GM12878 (cell line): Measurements from ENCODE around the gene TRERF1.

Source experiments
- CBX5 ChIP-seq: sonication (generic); IDR thresholded peaks from 2 replicates; pipeline ENCODE4 v1.6.1; 2016; ENCODE audit warnings: low read depth, moderate library complexity, mild to moderate bottlenecking, inconsistent platforms
- CHD1 ChIP-seq: IDR thresholded peaks from 2 replicates; pipeline ENCODE4 v1.6.1; 2012; ENCODE audit warnings: low read depth, low read length, improper control_type of control experiment
- MXI1 ChIP-seq: fragments of 150-350 bp; IDR thresholded peaks from 2 replicates; pipeline ENCODE4 v1.6.1; 2011; ENCODE audit warnings: low read depth, mild to moderate bottlenecking, inconsistent platforms, low read length, improper control_type of control experiment
- MYC ChIP-seq: IDR thresholded peaks from 2 replicates; pipeline ENCODE4 v1.6.1; 2011; ENCODE audit warnings: mild to moderate bottlenecking, low read length, moderate library complexity, inconsistent platforms; ENCODE audit not compliant: insufficient read depth, insufficient replicate concordance, insufficient read length, severe bottlenecking
- PAX8 ChIP-seq: fragments of 450-650 bp; IDR thresholded peaks from 2 replicates; pipeline ENCODE4 v1.6.1; 2017; ENCODE audit warnings: mild to moderate bottlenecking, moderate library complexity
- POLR2A ChIP-seq: IDR thresholded peaks from 2 replicates; pipeline ENCODE4 v1.6.1; 2011; ENCODE audit warnings: low read depth, mild to moderate bottlenecking, low read length
- TF ChIP-seq, protein P1 (sequence below): IDR thresholded peaks from 2 replicates; pipeline ENCODE4 v1.6.1; 2011; ENCODE audit warnings: low read depth, low read length, improper control_type of control experiment, borderline replicate concordance
- TF ChIP-seq, protein P2 (sequence below), 3 experiments: IDR thresholded peaks in 2 of 3; conservative IDR thresholded peaks in 1 of 3; 2 replicates each; pipeline ENCODE4 v1.5.1; 2011; ENCODE audit warnings: low read depth in 3 of 3, low read length in 3 of 3, mild to moderate bottlenecking in 3 of 3, control low read depth in 2 of 3, moderate library complexity in 2 of 3, inconsistent platforms in 1 of 3, mixed read lengths in 1 of 3; ENCODE audit not compliant: control insufficient read depth in 2 of 3, insufficient read depth in 1 of 3; ENCODE audit errors: extremely low read depth in 1 of 3
- TF ChIP-seq, protein P3 (sequence below): fragments of 450-650 bp; formaldehyde crosslinking; IDR thresholded peaks from 2 replicates; pipeline ENCODE4 v1.4.0; 2020; ENCODE audit warnings: mild to moderate bottlenecking, moderate library complexity
- TF ChIP-seq, protein P4 (sequence below): IDR thresholded peaks from 2 replicates; pipeline ENCODE4 v1.6.1; 2012; ENCODE audit warnings: mild to moderate bottlenecking, low read depth, low read length

DNA sequence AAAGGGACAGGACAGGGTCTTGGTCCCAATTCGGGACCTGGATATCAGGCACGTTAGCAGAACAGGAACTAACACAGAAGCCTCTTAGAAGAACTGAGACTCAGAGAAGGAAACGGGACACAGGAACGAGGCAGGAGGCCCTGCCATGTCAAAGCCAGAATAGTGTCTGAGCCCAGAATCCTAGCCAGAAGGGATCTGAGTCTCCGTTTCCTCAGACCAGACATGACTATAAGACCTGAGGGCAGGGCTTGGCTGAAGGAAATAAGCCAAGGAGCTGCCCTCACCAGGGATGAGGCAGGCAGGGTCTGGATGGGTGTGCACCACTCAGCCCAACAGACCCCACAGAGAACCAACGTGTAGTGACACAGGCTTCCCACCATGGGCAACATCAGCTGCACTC, 40.3 kb downstream of the TRERF1 start:
- TF ChIP-seq, protein P1, sequence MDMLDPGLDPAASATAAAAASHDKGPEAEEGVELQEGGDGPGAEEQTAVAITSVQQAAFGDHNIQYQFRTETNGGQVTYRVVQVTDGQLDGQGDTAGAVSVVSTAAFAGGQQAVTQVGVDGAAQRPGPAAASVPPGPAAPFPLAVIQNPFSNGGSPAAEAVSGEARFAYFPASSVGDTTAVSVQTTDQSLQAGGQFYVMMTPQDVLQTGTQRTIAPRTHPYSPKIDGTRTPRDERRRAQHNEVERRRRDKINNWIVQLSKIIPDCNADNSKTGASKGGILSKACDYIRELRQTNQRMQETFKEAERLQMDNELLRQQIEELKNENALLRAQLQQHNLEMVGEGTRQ: no peak
- TF ChIP-seq, protein P2, sequence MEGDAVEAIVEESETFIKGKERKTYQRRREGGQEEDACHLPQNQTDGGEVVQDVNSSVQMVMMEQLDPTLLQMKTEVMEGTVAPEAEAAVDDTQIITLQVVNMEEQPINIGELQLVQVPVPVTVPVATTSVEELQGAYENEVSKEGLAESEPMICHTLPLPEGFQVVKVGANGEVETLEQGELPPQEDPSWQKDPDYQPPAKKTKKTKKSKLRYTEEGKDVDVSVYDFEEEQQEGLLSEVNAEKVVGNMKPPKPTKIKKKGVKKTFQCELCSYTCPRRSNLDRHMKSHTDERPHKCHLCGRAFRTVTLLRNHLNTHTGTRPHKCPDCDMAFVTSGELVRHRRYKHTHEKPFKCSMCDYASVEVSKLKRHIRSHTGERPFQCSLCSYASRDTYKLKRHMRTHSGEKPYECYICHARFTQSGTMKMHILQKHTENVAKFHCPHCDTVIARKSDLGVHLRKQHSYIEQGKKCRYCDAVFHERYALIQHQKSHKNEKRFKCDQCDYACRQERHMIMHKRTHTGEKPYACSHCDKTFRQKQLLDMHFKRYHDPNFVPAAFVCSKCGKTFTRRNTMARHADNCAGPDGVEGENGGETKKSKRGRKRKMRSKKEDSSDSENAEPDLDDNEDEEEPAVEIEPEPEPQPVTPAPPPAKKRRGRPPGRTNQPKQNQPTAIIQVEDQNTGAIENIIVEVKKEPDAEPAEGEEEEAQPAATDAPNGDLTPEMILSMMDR (IDR thresholded peaks at IDR 0.05 in 2 of 3, conservative IDR thresholded peaks at IDR 0.05 in 1 of 3; ENCODE audit: control insufficient read depth in 2 of 3, extremely low read depth in 1 of 3, insufficient read depth in 1 of 3, low read depth in 3 of 3, low read length in 3 of 3): no peak
- TF ChIP-seq POLR2A: no peak
- TF ChIP-seq, protein P3, sequence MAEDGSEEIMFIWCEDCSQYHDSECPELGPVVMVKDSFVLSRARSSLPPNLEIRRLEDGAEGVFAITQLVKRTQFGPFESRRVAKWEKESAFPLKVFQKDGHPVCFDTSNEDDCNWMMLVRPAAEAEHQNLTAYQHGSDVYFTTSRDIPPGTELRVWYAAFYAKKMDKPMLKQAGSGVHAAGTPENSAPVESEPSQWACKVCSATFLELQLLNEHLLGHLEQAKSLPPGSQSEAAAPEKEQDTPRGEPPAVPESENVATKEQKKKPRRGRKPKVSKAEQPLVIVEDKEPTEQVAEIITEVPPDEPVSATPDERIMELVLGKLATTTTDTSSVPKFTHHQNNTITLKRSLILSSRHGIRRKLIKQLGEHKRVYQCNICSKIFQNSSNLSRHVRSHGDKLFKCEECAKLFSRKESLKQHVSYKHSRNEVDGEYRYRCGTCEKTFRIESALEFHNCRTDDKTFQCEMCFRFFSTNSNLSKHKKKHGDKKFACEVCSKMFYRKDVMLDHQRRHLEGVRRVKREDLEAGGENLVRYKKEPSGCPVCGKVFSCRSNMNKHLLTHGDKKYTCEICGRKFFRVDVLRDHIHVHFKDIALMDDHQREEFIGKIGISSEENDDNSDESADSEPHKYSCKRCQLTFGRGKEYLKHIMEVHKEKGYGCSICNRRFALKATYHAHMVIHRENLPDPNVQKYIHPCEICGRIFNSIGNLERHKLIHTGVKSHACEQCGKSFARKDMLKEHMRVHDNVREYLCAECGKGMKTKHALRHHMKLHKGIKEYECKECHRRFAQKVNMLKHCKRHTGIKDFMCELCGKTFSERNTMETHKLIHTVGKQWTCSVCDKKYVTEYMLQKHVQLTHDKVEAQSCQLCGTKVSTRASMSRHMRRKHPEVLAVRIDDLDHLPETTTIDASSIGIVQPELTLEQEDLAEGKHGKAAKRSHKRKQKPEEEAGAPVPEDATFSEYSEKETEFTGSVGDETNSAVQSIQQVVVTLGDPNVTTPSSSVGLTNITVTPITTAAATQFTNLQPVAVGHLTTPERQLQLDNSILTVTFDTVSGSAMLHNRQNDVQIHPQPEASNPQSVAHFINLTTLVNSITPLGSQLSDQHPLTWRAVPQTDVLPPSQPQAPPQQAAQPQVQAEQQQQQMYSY (CRISPR knock-in tag): no peak
- TF ChIP-seq PAX8: no peak
- no peak for TF ChIP-seq MYC
- TF ChIP-seq CBX5: no peak
- no peak for TF ChIP-seq CHD1
- no peak for TF ChIP-seq MXI1
- TF ChIP-seq, protein P4, sequence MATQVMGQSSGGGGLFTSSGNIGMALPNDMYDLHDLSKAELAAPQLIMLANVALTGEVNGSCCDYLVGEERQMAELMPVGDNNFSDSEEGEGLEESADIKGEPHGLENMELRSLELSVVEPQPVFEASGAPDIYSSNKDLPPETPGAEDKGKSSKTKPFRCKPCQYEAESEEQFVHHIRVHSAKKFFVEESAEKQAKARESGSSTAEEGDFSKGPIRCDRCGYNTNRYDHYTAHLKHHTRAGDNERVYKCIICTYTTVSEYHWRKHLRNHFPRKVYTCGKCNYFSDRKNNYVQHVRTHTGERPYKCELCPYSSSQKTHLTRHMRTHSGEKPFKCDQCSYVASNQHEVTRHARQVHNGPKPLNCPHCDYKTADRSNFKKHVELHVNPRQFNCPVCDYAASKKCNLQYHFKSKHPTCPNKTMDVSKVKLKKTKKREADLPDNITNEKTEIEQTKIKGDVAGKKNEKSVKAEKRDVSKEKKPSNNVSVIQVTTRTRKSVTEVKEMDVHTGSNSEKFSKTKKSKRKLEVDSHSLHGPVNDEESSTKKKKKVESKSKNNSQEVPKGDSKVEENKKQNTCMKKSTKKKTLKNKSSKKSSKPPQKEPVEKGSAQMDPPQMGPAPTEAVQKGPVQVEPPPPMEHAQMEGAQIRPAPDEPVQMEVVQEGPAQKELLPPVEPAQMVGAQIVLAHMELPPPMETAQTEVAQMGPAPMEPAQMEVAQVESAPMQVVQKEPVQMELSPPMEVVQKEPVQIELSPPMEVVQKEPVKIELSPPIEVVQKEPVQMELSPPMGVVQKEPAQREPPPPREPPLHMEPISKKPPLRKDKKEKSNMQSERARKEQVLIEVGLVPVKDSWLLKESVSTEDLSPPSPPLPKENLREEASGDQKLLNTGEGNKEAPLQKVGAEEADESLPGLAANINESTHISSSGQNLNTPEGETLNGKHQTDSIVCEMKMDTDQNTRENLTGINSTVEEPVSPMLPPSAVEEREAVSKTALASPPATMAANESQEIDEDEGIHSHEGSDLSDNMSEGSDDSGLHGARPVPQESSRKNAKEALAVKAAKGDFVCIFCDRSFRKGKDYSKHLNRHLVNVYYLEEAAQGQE: no peak
